Body of pancreas (tissue), 4 donors: ENCODE measurements around the gene FAM98C. TPM values are rescaled to one million over a fixed set of nuclear protein-coding genes. Genes with fewer than 3 reads are reported as not detected.

Experiments
- ATAC-seq: fragments of 150-250 bp; one replicate; pipeline ENCODE4 v1.9.1; 2016
- DNase-seq, 4 donors: peaks; one replicate each; pipeline ENCODE4 v3.0.0-alpha.2; 2019
- H3K27ac ChIP-seq, 4 donors: fragments of 200-600 bp; sonication (generic); 1 replicate in 3 of 4; 2 replicates in 1 of 4; pipeline versions ENCODE4 v1.5.1 to v1.6.1; 2016 to 2019; ENCODE audit warnings: mild to moderate bottlenecking in 1 of 4, mixed read lengths in 1 of 4, moderate library complexity in 1 of 4
- H3K27me3 ChIP-seq, 2 donors: fragments of 200-600 bp; sonication (generic); one replicate each; pipeline ENCODE4 v1.6.0; 2016; ENCODE audit warnings: mild to moderate bottlenecking in 1 of 2
- H3K36me3 ChIP-seq, 2 donors: fragments of 200-600 bp; sonication (generic); replicated peaks in 1 of 2; 2 replicates each; pipeline ENCODE4 v1.5.1; 2016; ENCODE audit warnings: low read depth in 2 of 2; ENCODE audit not compliant: insufficient read depth in 1 of 2
- H3K4me1 ChIP-seq: fragments of 200-600 bp; sonication (generic); one replicate; pipeline ENCODE4 v1.6.0; 2016
- H3K4me3 ChIP-seq, 2 donors: fragments of 200-600 bp; sonication (generic); 1 replicate in 1 of 2; 2 replicates in 1 of 2; pipeline ENCODE4 v1.5.1; 2016 to 2019
- H3K9me3 ChIP-seq, 3 donors: fragments of 200-600 bp; sonication (generic); 1 replicate in 2 of 3; 2 replicates in 1 of 3; pipeline ENCODE4 v1.5.1; 2016
- CTCF ChIP-seq, 7 experiments: fragments of 450-650 bp in 4 of 7; fragments of 200-600 bp in 3 of 7; sonication (generic) in 3 of 7; IDR thresholded peaks; one replicate each; pipeline ENCODE4 v1.5.1; 2016 to 2019; ENCODE audit warnings: antibody characterized with exemption in 7 of 7
- POLR2A ChIP-seq, 3 donors: fragments of 450-650 bp; IDR thresholded peaks; one replicate each; pipeline ENCODE4 v1.6.1; 2016; ENCODE audit warnings: antibody characterized with exemption in 3 of 3, mild to moderate bottlenecking in 2 of 3
- WGBS, 2 donors: methylation state at CpG; one replicate each; pipeline ENCODE4 v1.1.5; 2017; 5-methylcytosine and 5-hydroxymethylcytosine counted together
- intact Hi-C: fragments of 100-400 bp; cut with DNase I; formaldehyde crosslinking; loops from one replicate; pipeline ENCODE4 v1.15.1; 2023
- total RNA-seq, 2 donors: library from RNA; depleted of rRNA; stranded (reverse); fragments of >200 nt; gene quantifications; one replicate each; pipeline ENCODE4 v1.1.0, GENCODE V29; 2016

The FAM98C gene
- total RNA-seq, 2 donors from 2014 or later, result 24.9 to 51.4 TPM

DNA sequence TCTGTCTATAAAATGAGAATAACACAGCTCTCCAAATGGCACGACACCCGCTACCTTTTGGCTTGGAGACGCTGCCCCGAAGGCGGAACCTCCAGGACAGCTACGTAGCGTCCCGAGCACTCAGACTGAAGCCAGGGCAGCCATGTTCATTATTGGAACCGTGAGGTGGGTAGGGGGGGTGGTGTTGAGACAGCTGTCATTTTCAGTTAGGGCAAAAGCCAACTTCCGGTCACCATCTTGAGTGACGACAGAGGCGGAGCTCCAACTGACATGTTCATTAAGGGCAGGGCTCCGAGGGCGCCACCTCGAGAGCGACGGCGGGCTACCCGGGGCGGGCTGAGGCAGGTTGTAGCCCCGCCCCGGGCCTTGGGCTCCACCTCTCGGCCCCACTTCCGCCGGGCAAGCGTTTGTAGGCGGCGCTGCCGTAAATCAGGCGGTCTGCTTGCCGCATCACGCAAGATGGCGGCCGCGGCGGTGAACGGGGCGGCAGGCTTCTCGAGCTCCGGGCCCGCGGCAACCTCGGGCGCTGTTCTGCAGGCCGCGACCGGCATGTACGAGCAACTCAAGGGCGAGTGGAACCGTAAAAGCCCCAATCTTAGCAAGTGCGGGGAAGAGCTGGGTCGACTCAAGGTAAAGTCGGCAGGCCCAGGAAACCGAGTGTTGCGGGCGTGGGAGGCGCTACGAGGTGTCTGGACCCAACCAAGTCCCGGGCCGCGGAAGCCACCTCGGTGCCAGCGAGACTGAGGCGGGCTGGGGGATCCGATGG, 28.4 kb upstream of the FAM98C start, which contains the start of gene PSMD8:
Gene PSMD8 (plus strand): TSS at position 240 of the 766 bp plus-strand sequence. CDS start 31 bp downstream, at position 271.
- DNase-seq, result peak; percentile 99 to 100 (median 100)

DNA sequence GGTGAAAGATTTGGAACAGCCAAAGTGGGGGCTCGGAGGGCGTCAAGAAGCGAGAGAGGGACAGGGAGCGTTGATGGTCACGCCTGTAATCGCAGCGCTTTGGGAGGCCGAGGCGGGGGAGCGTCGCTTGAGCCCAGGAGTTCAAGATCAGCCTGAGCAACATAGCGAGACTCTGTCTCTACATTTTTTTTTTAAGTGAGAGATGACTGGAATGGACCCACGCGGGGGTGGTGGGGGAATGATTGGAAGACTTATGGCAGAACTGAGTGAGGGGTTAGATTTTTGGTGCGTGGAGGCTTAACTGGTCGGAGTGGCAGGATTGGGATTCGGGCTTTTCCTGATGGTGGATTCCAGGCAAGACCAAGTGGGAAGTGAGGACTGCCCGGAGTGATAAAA, 27.8 kb upstream of the FAM98C start:
- WGBS, 2 donors, result 1 to 2% methylated on average over 18 of the region's 18 CpGs
- no peak for TF ChIP-seq CTCF (IDR thresholded peaks at IDR 0.05)
- peak overlapping the region; percentile 51 to 93 (median 79) for H3K27ac ChIP-seq

More for the DNA sequence above, 28.4 kb upstream of the FAM98C start, which contains the start of gene PSMD8:
- Histone ChIP-seq H3K36me3 (peaks cover 0 to 7% of the 10 kb centered on the region in 2 donors), H3K27ac (peak within 1 kb of the TSS; percentile 73 to 93 (median 80)), H3K27me3 (no peaks in the 10 kb centered on the region), H3K9me3 (no peaks in the 10 kb centered on the region), H3K4me3 (peak within 1 kb of the TSS; percentile 55 to 75), H3K4me1 (peaks cover 24% of the 10 kb centered on the region)
- ATAC-seq, result peak; percentile 99
- WGBS, 2 donors, result 0 to 1% methylated on average over 24 to 61 of the region's 65 CpGs
- intact Hi-C loops, result loop anchor here (5.0 kb wide), 1 partner anchor 37 kb away; the partner anchor contains the start of gene CATSPERG
- TF ChIP-seq CTCF (IDR thresholded peaks at IDR 0.05) (peak in 4 of 7 experiments; percentile 9 to 36 (median 26)), POLR2A (IDR thresholded peaks at IDR 0.05) (peak; percentile 88 to 95 (median 95))

GRCh38 chr19:38375748-38376147, 27.1 kb upstream of the FAM98C start:
- Histone ChIP-seq H3K4me3 (peak overlapping the region in 1 of 2 donors; percentile 75), H3K27ac (no peak overlapping the region), H3K36me3 (peaks cover 0 to 12% of the 10 kb centered on the region in 2 donors), H3K4me1 (peaks cover 24% of the 10 kb centered on the region), H3K27me3 (no peaks in the 10 kb centered on the region), H3K9me3 (no peaks in the 10 kb centered on the region)
- no peak for ATAC-seq
- intact Hi-C loops, result no loop called here
- TF ChIP-seq POLR2A (IDR thresholded peaks at IDR 0.05), result no peak
- no peak for TF ChIP-seq CTCF (IDR thresholded peaks at IDR 0.05)
- DNase-seq, result no peak
- WGBS, 2 donors, result 57 to 85% methylated on average over 5 of the region's 5 CpGs

More for the DNA sequence above, 27.8 kb upstream of the FAM98C start:
- Histone ChIP-seq H3K4me3 (peak overlapping the region; percentile 55 to 75), H3K4me1 (peaks cover 24% of the 10 kb centered on the region), H3K27me3 (no peaks in the 10 kb centered on the region), H3K36me3 (peaks cover 0 to 8% of the 10 kb centered on the region in 2 donors), H3K9me3 (no peaks in the 10 kb centered on the region)
- intact Hi-C loops, result no loop called here
- no peak for DNase-seq
- no peak for ATAC-seq

- no peak overlapping the region for H3K4me3 ChIP-seq
- peaks cover 24% of the 10 kb centered on the region for H3K4me1 ChIP-seq
- 90% methylated on average over 3 of the region's 3 CpGs for WGBS, 2 donors
- H3K27me3 ChIP-seq, result no peaks in the 10 kb centered on the region
- H3K36me3 ChIP-seq, result peaks cover 2 to 20% of the 10 kb centered on the region in 2 donors
- DNase-seq, result no peak
- no peak overlapping the region for H3K27ac ChIP-seq
- no peak for ATAC-seq
- no peaks in the 10 kb centered on the region for H3K9me3 ChIP-seq
- TF ChIP-seq CTCF (IDR thresholded peaks at IDR 0.05), result no peak
- no peak for TF ChIP-seq POLR2A (IDR thresholded peaks at IDR 0.05)
- intact Hi-C loops, result no loop called here
Observed at GRCh38 chr19:38376576-38376975, 26.3 kb upstream of the FAM98C start.
